GM19239 (cell line): Measurements from ENCODE around the gene PCDHA5.
"Not testable (repeated sequence)": the region's sequence is repeated elsewhere in the genome, so short reads cannot be mapped to it uniquely, and the experiment has no call there.

Experiments
- DNase-seq: peaks from one replicate; pipeline ENCODE4 v3.0.0; 2011; ENCODE audit warnings: low spot score; ENCODE audit not compliant: insufficient read length
- FAIRE-seq: peaks from 2 replicates; lab custom pipeline; 2011; peaks lifted over from hg19 to GRCh38; lab: Jason Lieb, UNC

PCDHA5 gene

GRCh38 chr5:140821375-140822280 is at the start of gene PCDHA5:
Gene PCDHA5 (plus strand): TSS chr5:140821613.
- FAIRE-seq (no peak), DNase-seq (no peak)

- DNase-seq: no peak
- FAIRE-seq: no peak
Measured at GRCh38 chr5:140780512-140780911, 40.9 kb upstream of the PCDHA5 start.

- DNase-seq: no peak
- FAIRE-seq: no peak
Measured at GRCh38 chr5:140785905-140786686, 35.3 kb upstream of the PCDHA5 start, which contains the start of gene PCDHA1. Gene PCDHA1 (plus strand): TSS chr5:140786140.

- not testable (repeated sequence) for DNase-seq, FAIRE-seq
Measured at GRCh38 chr5:140787422-140787821, 34.0 kb upstream of the PCDHA5 start.

- not testable (repeated sequence) for FAIRE-seq, DNase-seq
Measured at GRCh38 chr5:140787849-140788504, 33.4 kb upstream of the PCDHA5 start.

- FAIRE-seq (no peak), DNase-seq (no peak)
Measured at GRCh38 chr5:140791089-140791488, 30.3 kb upstream of the PCDHA5 start.

GRCh38 chr5:140794595-140795258 is 26.7 kb upstream of the PCDHA5 start, which contains the start of gene PCDHA2:
Gene PCDHA2 (plus strand): TSS chr5:140794852.
- DNase-seq: no peak
- no peak for FAIRE-seq

GRCh38 chr5:140795259-140795641 is 26.2 kb upstream of the PCDHA5 start:
- DNase-seq (no peak), FAIRE-seq (no peak)

GRCh38 chr5:140796072-140796717 is 25.2 kb upstream of the PCDHA5 start:
- not testable (repeated sequence) for DNase-seq, FAIRE-seq

- FAIRE-seq: no peak
- no peak for DNase-seq
Measured at GRCh38 chr5:140796718-140797095, 24.7 kb upstream of the PCDHA5 start.

GRCh38 chr5:140800816-140801493 is 20.5 kb upstream of the PCDHA5 start, which contains the start of gene PCDHA3:
Gene PCDHA3 (plus strand): TSS chr5:140801057.
- DNase-seq (no peak), FAIRE-seq (no peak)

GRCh38 chr5:140801494-140801841 is 19.9 kb upstream of the PCDHA5 start:
- FAIRE-seq: no peak
- DNase-seq: no peak

GRCh38 chr5:140802381-140802780 is 19.0 kb upstream of the PCDHA5 start:
- not testable (repeated sequence) for DNase-seq

GRCh38 chr5:140802781-140803271 is 18.6 kb upstream of the PCDHA5 start:
- no peak for FAIRE-seq
- DNase-seq: no peak

More at GRCh38 chr5:140802381-140802780, 19.0 kb upstream of the PCDHA5 start:
- not testable (repeated sequence) for FAIRE-seq

GRCh38 chr5:140806834-140807775 is 14.3 kb upstream of the PCDHA5 start, which contains the start of gene PCDHA4:
Gene PCDHA4 (plus strand): TSS chr5:140807068.
- DNase-seq: no peak
- FAIRE-seq: no peak

- DNase-seq, FAIRE-seq: not testable (repeated sequence)
Measured at GRCh38 chr5:140808241-140808888, 13.0 kb upstream of the PCDHA5 start.

GRCh38 chr5:140808889-140809291 is 12.5 kb upstream of the PCDHA5 start:
- FAIRE-seq (no peak), DNase-seq (no peak)
